Astrocyte (in vitro differentiated cells and primary cell): ENCODE results near the gene TOR4A. TPM values are rescaled to one million over a fixed set of nuclear protein-coding genes. Genes with fewer than 3 reads are reported as not detected.

Experiments
- DNase-seq: peaks from one replicate; pipeline ENCODE4 v3.0.0-alpha.2; 2010; ENCODE audit warnings: low read depth
- FAIRE-seq: peaks from 2 replicates; lab custom pipeline; 2011; peaks lifted over from hg19 to GRCh38; lab: Jason Lieb, UNC
- H2AFZ ChIP-seq: 2 replicates; pipeline ENCODE4 v1.6.0; 2012; ENCODE audit warnings: low read depth, low read length, inconsistent platforms
- H3K27ac ChIP-seq: 2 replicates; pipeline ENCODE4 v1.5.1; 2011; ENCODE audit warnings: low read depth, low read length, inconsistent platforms
- H3K27me3 ChIP-seq: 2 replicates; pipeline ENCODE4 v1.6.0; 2011; ENCODE audit warnings: low read length, inconsistent platforms; ENCODE audit not compliant: insufficient read depth
- H3K36me3 ChIP-seq: 2 replicates; pipeline ENCODE4 v1.5.1; 2011; ENCODE audit warnings: low read length, inconsistent platforms; ENCODE audit not compliant: insufficient read depth
- H3K4me1 ChIP-seq: 2 replicates; pipeline ENCODE4 v1.5.1; 2011; ENCODE audit warnings: low read length, inconsistent platforms; ENCODE audit not compliant: insufficient read depth
- H3K4me2 ChIP-seq: 2 replicates; pipeline ENCODE4 v1.6.0; 2012; ENCODE audit warnings: low read length, inconsistent platforms
- H3K4me3 ChIP-seq: 2 replicates; pipeline ENCODE4 v1.5.1; 2011; ENCODE audit warnings: low read depth, mild to moderate bottlenecking, low read length, inconsistent platforms; ENCODE audit not compliant: insufficient read depth
- H3K79me2 ChIP-seq: 2 replicates; pipeline ENCODE4 v1.6.0; 2012; ENCODE audit warnings: mild to moderate bottlenecking, low read length, inconsistent platforms; ENCODE audit not compliant: insufficient read depth
- H3K9ac ChIP-seq: 2 replicates; pipeline ENCODE4 v1.6.0; 2012; ENCODE audit warnings: mild to moderate bottlenecking, low read length, inconsistent platforms
- H3K9me3 ChIP-seq: 2 replicates; pipeline ENCODE4 v1.5.1; 2012; ENCODE audit warnings: low read depth, mild to moderate bottlenecking, low read length, inconsistent platforms; ENCODE audit not compliant: insufficient read depth
- H4K20me1 ChIP-seq: 2 replicates; pipeline ENCODE4 v1.6.0; 2012; ENCODE audit warnings: low read length, inconsistent platforms; ENCODE audit not compliant: insufficient read depth
- H3K27ac Mint-ChIP-seq: one replicate; pipeline ENCODE4 v1.8.0; 2021; ENCODE audit warnings: mild to moderate bottlenecking, mixed read lengths; ENCODE audit not compliant: unreplicated experiment
- H3K27me3 Mint-ChIP-seq: one replicate; pipeline ENCODE4 v1.8.0; 2021; ENCODE audit warnings: low read depth, mixed read lengths; ENCODE audit not compliant: unreplicated experiment
- H3K36me3 Mint-ChIP-seq: one replicate; pipeline ENCODE4 v1.8.0; 2021; ENCODE audit warnings: low read depth, mixed read lengths; ENCODE audit not compliant: unreplicated experiment
- H3K4me1 Mint-ChIP-seq: one replicate; pipeline ENCODE4 v1.8.0; 2021; ENCODE audit warnings: low read depth, mixed read lengths; ENCODE audit not compliant: unreplicated experiment
- H3K4me3 Mint-ChIP-seq: one replicate; pipeline ENCODE4 v1.8.0; 2021; ENCODE audit warnings: mild to moderate bottlenecking, moderate library complexity, mixed read lengths; ENCODE audit not compliant: unreplicated experiment
- H3K9me3 Mint-ChIP-seq: one replicate; pipeline ENCODE4 v1.8.0; 2021; ENCODE audit warnings: mild to moderate bottlenecking, mixed read lengths; ENCODE audit not compliant: unreplicated experiment
- EZH2 ChIP-seq: IDR thresholded peaks from 2 replicates; pipeline ENCODE4 v1.6.1; 2012; ENCODE audit warnings: mild to moderate bottlenecking, low read length, inconsistent platforms; ENCODE audit not compliant: insufficient read depth
- total RNA-seq: library from RNA; stranded (reverse); gene quantifications from 2 replicates; pipeline ENCODE4 v1.2.1, GENCODE V29; 2021
- TF ChIP-seq, protein P1 (sequence below): IDR thresholded peaks from 2 replicates; pipeline ENCODE4 v1.5.1; 2011; ENCODE audit warnings: low read depth, mild to moderate bottlenecking, inconsistent platforms, low read length, moderate library complexity; ENCODE audit not compliant: insufficient read depth

TOR4A gene
- total RNA-seq, 1 donor from 2014 or later, result 11.8 TPM

DNA sequence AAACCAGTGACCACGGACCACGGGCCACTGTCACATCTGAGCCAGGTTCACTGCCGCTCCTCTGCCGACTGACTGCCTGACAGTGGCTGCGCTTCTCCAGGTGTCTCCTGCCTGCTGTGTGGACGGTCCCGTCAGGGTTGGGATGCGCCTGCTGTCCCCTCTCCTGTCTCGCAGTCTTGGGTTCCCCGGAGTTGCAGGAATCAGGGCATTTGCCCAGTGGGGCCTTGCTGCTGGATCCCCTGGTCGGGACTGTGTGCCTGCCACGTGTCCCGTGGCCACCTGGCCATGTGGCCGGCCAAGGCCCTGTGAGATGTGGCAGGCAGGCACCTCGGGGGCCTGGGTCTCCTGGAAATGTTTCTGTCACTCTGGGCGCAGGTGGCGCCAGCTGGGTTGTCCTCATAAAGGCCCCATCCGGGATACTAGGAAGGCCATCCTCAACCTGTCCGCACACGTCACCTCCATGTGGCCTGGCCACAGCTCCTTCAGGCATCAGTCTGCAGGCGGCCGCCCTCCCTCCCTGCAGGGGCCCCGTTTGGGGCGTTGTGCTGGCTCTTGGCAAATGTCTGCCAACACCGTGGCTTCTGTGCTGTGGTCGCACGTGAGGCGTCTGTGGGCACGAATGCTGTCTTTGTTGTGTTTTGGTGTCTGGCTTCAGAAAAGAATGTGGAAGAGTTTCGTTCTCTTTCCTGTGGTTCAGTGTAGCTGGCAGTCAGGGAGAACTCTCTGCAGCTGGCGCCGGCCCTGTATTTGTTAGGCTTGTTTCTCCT, 6.4 kb upstream of the TOR4A start:
- Mint-ChIP-seq H3K27me3 (no peaks in the 10 kb centered on the region), H3K9me3 (no peaks in the 10 kb centered on the region), H3K4me3 (no peak overlapping the region), H3K4me1 (peaks cover 6% of the 10 kb centered on the region), H3K36me3 (peaks cover 15% of the 10 kb centered on the region), H3K27ac (peak overlapping the region; percentile 80)
- Histone ChIP-seq H3K9ac (no peak overlapping the region), H3K4me3 (no peak overlapping the region), H2AFZ (no peak overlapping the region), H4K20me1 (peaks cover 48% of the 10 kb centered on the region), H3K9me3 (no peaks in the 10 kb centered on the region), H3K27ac (no peak overlapping the region), H3K4me1 (peaks cover 4% of the 10 kb centered on the region), H3K27me3 (no peaks in the 10 kb centered on the region), H3K79me2 (peaks cover 8% of the 10 kb centered on the region), H3K36me3 (peaks cover 9% of the 10 kb centered on the region), H3K4me2 (no peak overlapping the region)
- no peak for FAIRE-seq
- no peak for TF ChIP-seq EZH2
- TF ChIP-seq, protein P1, sequence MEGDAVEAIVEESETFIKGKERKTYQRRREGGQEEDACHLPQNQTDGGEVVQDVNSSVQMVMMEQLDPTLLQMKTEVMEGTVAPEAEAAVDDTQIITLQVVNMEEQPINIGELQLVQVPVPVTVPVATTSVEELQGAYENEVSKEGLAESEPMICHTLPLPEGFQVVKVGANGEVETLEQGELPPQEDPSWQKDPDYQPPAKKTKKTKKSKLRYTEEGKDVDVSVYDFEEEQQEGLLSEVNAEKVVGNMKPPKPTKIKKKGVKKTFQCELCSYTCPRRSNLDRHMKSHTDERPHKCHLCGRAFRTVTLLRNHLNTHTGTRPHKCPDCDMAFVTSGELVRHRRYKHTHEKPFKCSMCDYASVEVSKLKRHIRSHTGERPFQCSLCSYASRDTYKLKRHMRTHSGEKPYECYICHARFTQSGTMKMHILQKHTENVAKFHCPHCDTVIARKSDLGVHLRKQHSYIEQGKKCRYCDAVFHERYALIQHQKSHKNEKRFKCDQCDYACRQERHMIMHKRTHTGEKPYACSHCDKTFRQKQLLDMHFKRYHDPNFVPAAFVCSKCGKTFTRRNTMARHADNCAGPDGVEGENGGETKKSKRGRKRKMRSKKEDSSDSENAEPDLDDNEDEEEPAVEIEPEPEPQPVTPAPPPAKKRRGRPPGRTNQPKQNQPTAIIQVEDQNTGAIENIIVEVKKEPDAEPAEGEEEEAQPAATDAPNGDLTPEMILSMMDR, result no peak
- no peak for DNase-seq

DNA sequence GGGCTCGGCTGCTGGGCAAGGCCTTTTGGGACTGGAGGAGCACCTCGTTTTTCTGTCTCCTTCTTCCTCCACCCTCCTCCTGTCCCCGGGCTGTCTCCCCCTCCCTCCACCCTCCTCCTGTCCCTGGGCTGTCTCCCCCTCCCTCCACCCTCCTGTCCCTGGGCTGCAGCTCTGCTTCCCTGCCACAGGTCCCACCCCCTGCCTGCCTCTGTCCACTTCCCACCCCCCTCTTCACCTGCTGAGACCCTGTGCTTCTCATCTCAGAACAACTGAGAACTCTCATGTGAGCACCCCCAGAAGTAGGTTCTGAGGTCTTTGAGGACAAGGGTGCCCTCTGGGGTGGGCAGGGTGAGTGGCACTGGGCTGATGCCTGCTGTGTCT, 5.8 kb upstream of the TOR4A start:
- no peaks in the 10 kb centered on the region for H3K9me3 ChIP-seq

More for the DNA sequence above, 5.8 kb upstream of the TOR4A start:
- H3K27me3 Mint-ChIP-seq, result no peaks in the 10 kb centered on the region
- H3K4me1 Mint-ChIP-seq, result peaks cover 6% of the 10 kb centered on the region
- TF ChIP-seq, protein P1, result no peak
- TF ChIP-seq EZH2, result no peak
- H3K4me3 Mint-ChIP-seq, result no peak overlapping the region
- H3K36me3 ChIP-seq, result peaks cover 9% of the 10 kb centered on the region
- peaks cover 10% of the 10 kb centered on the region for H3K4me1 ChIP-seq
- H3K27ac Mint-ChIP-seq, result no peak overlapping the region
- no peak overlapping the region for H3K4me3 ChIP-seq
- no peak for DNase-seq
- no peaks in the 10 kb centered on the region for H3K9me3 Mint-ChIP-seq
- peaks cover 15% of the 10 kb centered on the region for H3K36me3 Mint-ChIP-seq
- no peaks in the 10 kb centered on the region for H3K27me3 ChIP-seq
- peaks cover 48% of the 10 kb centered on the region for H4K20me1 ChIP-seq
- H3K4me2 ChIP-seq, result no peak overlapping the region
- no peak for FAIRE-seq
- no peak overlapping the region for H3K9ac ChIP-seq
- H3K79me2 ChIP-seq, result peaks cover 7% of the 10 kb centered on the region
- no peak overlapping the region for H3K27ac ChIP-seq
- no peak overlapping the region for H2AFZ ChIP-seq
